Inflammatory macrophage treated with lipopolysaccharide for 4 hours (primary cell): ENCODE results near the gene DDX10.
"Not testable (repeated sequence)": the region's sequence is repeated elsewhere in the genome, so short reads cannot be mapped to it uniquely, and the experiment has no call there.

ENCODE experiments used
- DNase-seq: peaks from one replicate; pipeline ENCODE4 v3.0.0-alpha.2; 2020

DDX10 gene

DNA sequence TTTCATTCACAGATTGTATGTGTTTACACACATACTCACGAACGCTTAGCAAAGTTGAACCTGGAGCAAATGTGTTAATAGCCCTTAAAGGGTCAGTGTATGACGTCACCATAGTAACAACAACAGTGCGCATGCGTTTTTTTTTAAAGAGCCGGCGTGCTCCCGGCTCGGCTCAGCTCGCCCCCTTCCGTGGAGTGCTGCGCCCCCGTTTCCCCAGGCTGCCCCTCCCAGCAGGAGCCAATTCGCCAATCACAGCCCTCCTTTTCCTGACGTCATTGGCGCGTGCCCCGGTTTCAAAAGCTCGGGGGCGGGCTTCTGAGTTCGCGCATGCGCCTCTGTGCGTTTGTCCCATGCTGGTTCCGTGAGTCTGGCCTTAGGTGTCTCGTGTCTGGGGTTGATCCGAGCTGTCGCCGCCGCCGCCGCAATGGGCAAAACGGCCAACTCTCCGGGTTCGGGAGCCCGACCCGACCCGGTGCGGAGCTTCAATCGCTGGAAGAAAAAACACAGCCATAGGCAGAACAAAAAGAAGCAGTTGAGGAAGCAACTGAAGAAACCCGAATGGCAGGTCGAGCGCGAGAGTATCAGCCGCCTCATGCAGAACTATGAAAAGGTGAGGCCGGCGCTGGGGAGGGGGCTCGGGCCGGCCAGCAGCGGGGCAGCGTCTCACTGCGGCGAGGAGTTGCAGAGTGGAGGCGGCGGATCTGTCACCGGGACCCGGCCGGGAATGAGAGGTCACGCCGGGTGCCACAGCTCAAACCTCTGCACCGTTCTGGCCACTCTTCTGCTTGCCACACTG is at the start of gene DDX10:
TSS of gene DDX10 (plus strand) at position 340 of the 796 bp plus-strand sequence. CDS start at position 425, 85 bp downstream.
- DNase-seq: peak; percentile 98

DNA sequence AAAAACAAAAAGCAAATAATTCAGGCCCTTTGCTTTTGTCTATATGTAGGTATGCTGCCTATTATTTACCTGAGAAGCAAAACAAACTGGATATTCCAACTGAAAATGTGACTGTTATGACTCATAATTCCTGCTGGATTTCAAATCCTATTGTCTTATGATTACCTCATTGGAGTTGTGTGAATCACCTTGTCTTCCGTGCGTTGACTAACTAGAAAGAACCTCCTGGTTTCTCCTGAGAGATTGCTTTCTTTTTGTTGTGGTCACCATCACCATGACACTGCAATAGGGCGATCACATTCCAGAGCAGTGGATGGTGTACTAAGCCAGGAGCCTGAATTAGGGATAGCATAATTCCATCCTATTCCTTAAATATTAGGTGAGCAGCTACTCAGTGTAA is 48.3 kb upstream of the DDX10 start:
- DNase-seq: no peak

DNA sequence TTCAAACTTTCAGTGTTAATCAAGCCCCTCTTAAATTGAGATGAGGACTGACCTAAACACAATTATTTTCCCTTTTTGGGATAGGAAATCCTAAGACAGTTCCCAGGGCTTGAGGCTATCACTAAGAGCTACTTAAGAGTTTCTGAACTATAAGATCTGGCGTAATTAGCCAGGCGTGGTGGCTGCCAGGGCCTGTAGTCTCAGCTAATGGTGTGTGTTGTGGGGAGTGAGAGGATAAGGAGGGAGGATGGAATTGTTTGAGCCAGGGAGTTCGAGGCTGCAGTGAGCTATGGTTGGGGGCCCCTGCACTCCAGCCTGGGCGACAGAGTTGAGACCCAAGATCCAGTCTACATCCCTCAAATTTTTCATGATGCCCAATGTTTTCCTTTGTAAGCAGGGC is 47.8 kb upstream of the DDX10 start:
- no peak for DNase-seq

- no peak for DNase-seq
Observed at GRCh38 chr11:108618529-108618928, 46.3 kb upstream of the DDX10 start.

GRCh38 chr11:108620958-108621772 is 43.7 kb upstream of the DDX10 start:
- no peak for DNase-seq

DNA sequence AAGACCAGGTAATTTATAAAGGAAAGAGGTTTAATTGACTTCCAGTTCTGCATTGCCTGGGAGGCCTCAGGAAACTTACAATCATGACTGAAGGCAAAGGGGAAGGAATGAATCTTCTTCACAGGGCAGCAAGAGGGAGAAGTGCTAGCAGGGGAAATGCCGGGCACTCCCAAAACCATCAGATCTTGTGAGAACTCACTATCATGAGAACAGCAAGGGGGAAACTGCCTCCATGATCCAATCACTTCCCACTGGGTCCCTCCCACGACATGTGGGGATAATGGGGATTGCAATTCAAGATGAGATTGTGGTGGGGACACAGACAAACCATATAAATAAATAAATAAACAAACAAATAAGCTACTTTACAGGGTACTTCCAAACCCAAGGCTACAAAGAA is 42.5 kb upstream of the DDX10 start:
- peak; percentile 24 for DNase-seq

DNA sequence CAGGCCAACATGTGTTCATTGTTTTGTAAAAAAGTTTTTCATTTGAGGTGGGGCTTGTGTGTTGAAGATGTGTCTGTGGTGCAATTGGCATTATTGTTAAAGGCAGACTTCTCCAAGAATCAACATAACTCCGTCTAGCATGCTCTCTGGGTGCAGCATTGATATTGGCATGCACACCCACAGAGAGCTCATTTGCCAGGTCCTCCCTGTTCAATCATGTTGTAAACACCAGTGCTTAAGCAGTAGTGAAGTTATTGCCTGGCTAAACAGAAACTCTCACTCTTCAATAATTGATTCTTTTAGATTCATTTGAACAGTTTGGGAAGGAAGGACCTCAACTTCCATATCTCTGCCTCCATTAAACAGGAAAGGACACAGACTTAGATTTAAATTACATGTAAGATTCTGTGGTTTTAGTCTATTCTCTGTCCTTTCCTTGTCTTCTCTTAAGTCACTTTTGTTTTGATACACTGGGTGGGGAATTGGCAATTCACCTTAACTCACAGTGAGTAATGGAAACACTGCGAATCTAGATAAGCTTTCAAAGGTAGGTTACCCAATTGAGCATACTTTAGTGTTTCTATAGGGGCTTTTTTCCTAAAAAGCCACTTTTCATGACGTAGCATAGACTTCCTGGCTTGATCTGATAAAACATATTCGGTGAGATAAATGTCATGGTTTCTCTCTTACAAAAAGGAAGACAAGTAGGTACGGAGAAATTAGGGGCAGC is 40.5 kb upstream of the DDX10 start:
- DNase-seq: no peak

DNA sequence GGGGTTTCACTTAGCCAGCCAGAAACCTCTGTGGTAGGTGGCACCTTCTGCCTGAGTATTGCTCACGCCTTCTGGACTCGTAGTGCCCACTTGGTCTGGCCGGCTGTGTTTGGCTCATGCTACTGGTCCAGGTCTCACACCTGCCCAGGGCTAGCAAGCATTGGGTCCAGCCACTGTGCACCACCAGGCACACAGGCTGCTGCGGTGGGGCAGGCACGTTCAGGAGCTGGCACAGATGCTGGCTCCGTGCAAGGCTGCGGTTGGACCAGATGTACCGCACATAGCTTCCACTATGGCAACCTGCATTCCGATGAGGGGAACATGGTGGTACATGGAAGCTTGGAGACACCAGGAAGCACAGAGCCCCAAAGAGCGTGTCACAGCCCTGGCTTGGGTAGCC is 36.5 kb upstream of the DDX10 start:
- no peak for DNase-seq

GRCh38 chr11:108628812-108629211 is 36.1 kb upstream of the DDX10 start:
- DNase-seq: no peak

GRCh38 chr11:108629274-108629673 is 35.6 kb upstream of the DDX10 start:
- no peak for DNase-seq

DNA sequence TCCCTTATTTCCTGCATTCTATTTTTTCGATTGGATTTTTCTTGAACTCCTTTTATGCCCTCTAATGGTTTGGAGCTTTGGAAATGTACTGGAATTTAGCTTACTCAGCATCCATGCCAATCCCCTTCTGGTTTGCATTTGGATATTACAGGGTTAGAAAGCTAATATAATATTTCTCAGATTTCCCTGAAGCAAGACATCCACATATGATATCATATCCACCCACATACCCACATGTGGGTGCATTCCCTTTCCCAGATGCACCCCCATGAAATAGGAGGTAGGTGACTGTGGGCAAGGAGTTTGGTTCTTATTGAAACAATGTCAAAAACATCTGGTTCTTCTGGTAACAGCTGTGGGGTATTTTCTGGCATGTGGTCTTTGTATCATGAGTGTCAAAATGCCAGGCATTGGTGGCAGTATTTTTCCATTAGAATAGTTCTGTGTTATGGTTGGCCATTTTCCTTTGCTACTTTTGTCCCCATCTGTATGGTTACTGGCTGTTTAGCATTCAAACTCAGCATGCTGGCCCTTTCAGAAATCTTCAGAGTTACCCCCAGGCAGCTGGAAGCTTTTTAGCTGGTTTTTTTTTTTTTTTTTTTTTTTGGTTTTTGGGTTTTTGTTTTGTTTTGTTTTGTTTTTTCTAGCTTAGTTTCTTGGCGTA is 32.7 kb upstream of the DDX10 start:
- no peak for DNase-seq

GRCh38 chr11:108635106-108635505 is 29.8 kb upstream of the DDX10 start:
- no peak for DNase-seq

DNA sequence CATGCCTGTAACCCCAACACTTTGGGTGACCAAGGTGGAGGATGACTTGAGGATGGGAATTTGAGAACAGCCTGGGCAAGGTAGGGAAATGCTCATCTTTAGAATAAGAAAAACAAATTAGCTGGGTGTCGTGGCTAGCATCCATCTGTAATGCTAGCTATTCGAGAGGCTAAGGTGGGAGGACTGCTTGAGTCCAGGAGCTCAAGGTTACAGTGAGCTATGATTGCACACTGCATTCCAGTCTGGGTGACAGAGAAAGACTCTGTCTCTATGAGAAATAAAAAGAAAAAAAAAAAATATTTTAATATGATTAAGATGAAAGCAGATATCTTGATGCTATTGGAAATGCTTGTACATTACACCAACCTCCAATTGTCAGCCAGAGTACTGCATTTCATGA is 28.6 kb upstream of the DDX10 start:
- DNase-seq: no peak

DNA sequence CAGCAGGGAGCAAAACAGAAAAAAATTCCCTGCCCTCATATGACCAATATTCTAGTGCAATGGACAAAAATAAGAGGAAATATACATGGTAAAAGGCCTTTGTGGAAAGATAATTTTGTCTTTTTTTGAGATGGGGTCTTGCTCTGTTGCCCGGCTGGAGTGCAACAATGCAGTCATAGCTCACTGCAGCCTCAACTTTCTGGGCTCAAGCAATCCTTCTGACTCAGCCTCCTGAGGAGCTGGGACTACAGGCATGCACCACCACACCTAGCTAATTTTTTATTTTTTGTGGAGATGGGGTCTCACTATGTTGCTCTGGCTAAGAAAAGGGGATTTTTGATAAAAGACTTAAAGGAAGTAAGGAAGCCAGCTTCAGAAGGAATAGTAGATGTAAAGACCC is 25.7 kb upstream of the DDX10 start:
- DNase-seq: no peak

- DNase-seq: not testable (repeated sequence)
Observed at GRCh38 chr11:108641752-108642151, 23.1 kb upstream of the DDX10 start.

DNA sequence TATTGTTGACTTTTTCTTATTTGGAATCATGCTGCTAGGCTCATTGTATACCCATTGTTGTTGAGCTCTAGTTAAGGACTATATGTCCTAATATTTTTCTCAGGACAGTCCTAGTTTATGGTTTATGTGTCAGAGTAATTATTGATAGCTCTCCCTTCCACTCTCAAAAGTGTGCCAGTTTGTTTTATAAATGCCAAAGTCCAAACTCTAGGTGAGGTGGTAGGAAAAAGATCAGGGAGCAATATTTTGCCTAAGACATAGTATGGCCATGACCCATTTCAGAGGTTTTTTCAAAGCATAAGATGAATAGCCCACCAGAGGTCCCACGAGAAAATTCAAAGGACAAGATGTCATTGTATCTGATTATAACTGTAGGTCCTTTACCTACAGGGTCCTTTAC is 20.9 kb upstream of the DDX10 start:
- DNase-seq: no peak

DNA sequence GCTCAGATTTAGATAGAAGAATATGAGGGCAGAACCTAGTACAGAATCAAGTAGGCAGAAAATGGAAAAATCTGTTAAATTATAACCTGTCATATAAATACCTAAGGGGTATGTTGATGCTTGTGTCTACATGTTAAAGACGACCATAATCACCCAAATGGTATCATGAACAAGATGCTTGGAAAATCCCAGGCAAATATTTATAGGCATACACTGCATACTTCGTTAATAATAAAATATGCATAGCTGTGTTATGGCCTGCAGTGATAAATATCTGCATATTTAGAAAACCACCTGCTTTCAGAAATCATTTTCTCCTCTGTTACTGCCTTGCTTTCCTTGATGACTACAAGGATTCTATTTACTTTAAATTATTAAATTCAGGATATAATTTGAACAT is 18.9 kb upstream of the DDX10 start:
- no peak for DNase-seq

DNA sequence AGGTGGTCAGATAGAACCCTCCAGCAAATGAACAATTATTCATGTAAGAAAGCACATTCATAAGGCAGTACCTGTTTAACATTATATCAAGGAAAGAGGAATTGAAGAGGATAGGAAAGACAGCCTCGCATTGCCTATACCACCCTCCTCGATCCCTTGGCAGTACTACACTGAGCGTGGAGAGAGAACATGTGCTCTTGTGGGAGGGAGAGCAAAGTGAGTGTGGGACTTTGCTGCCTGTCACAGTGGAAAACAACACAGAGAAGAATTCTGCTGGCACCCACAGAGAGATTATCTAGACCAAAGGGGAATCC is 17.5 kb upstream of the DDX10 start:
- no peak for DNase-seq

DNA sequence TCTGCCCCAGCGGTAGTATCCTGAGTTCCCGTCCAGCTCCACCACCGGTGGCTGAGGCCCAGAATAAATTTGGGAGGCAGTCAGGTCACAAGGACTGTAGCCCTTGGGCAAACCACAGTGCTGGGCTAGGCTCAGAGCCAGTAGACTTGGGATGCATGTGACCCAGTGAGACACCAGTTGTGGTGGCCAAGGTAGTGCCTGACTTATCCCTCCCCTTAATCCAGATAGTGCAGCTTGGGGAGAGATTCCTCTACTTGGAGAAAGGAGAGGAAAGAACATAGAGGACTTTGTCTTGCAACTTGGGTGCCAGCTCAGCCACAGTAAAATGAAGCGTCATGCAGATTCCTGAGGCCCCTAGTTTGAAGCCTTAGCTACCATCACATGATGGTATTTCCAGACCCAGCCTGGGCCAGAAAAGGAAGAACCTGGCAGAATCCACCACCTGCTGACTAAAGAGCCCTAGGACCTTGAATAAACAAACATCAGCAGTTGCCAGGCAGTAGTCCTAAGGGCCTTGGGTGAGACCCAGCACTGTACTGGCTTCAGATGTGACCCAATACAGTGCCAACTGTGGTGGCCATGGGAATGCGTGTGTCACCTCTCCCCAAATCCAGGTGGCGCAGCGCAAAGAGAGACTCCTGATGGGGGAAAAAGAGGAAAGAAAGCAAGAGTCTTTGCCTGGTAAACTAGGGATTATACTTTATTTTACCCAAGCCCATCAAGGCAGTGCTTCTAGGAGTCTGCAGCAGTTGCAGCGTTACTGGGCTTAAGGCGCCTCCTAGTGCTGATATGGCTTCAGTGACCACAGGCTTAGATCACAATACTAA is 17.0 kb upstream of the DDX10 start:
- DNase-seq: peak; percentile 69

DNA sequence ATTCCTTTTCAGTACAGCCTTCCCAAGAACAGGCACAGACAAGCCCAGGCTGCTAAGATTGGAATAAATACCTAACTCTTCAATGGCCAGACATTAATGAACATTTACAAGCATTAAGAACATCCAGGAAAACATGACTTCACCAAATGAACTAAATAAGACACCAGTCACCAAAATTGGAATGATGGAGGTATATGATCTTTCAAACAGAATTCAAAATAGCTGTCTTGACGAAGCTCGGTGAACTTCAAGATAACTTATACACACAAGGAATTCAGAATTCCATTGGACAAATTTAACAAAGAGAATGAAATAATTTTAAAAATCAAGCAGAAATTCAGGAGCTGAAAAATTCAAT is 16.4 kb upstream of the DDX10 start:
- DNase-seq: no peak

DNA sequence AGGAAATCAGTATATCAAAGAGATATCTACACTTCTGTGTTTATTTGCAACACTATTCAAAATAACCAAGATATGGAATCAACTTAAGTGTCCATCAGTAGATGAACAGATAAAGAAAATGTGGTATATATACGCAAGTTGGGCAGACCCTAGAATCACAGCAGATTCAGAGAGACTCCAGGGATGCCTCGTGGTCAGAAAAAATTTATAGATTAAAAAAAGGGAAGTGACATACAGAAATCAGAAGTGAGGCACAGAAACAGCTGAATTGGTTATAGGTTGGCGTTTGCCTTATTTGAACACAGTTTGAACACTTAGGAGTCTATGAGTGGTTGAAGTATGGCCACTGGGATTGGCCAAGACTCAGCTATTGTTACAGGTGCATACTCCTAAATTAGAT is 10.8 kb upstream of the DDX10 start:
- DNase-seq: not testable (repeated sequence)

DNA sequence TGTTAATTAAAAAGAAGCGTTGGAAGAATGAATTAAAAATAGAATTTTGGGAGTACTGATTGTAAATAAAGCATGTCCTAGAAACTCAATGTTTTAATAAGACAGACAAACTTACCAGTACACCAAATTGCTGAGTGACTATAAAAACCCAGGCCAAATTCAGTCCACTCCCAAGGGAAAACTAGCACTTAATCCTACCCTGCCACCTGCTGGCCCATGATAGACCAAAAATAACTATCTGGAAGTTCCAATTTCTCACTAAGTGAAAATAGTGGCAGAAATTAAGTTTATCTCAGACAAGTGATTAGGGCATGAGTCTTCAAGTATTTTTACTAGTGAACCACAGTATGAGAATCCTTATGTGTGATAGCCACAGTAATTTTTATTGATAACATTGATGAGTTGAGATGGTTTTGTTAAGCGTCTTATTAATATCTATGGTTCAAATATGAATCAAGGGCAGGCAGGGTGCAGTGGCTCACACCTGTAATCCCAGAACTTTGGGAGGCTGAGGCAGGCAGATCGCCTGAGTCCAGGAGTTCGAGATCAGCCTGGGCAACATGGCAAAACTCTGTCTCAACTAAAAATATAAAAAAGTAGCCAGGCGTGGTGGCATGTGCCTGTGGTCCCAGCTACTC is 9.8 kb upstream of the DDX10 start:
- DNase-seq: peak; percentile 21
